GM18907 (cell line): ENCODE data around the gene MXD3.
"Not testable (repeated sequence)": the region's sequence is repeated elsewhere in the genome, so short reads cannot be mapped to it uniquely, and the experiment has no call there.

Experiments
- ATAC-seq: cut with Tn5 transposase; IDR thresholded peaks from one replicate; pipeline ENCODE4 v1.9.1; 2021; ENCODE audit warnings: mild to moderate bottlenecking, moderate library complexity; ENCODE audit not compliant: unreplicated experiment

MXD3 gene

GRCh38 chr5:177344891-177345290, 33.2 kb upstream of the MXD3 start:
- ATAC-seq = no peak

DNA sequence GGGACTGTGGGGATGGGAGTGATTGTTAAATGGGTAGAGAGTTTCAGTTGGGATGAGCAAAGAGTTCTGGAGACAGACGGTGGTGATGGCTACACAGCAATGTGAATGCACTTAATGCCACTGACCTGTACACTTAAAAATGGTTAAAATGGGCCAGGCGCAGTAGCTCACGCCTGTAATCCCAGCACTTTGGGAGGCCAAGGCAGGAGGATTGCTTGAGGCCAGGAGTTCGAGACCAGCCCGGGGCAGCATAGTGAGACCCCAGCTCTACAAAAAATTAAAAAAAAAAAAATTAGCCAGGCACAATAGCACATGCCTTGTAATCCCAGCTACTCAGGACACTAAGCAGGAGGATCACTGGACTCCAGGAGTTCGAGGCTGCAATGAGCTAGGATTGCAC, 32.1 kb upstream of the MXD3 start:
- ATAC-seq = no peak

DNA sequence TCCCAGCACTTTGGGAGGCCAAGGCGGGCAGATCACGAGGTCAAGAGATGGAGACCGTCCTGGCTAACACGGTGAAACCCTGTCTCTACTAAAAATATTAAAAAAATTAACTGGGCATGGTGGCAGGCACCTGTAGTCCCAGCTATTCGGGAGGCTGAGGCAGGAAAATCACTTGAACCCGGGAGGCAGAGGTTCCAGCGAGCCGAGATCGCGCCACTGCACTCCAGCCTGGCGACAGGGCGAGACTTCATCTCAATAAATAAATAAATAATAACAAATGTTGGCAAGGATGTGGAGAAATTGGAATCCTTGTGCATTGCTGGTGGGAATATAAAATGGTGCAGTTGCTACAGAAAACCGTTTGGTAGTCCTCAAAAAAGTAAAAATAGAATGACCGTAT, 31.3 kb upstream of the MXD3 start:
- not testable (repeated sequence) for ATAC-seq

GRCh38 chr5:177339107-177339638, 27.5 kb upstream of the MXD3 start:
- no peak for ATAC-seq

GRCh38 chr5:177338251-177339106, 26.8 kb upstream of the MXD3 start:
- no peak for ATAC-seq

DNA sequence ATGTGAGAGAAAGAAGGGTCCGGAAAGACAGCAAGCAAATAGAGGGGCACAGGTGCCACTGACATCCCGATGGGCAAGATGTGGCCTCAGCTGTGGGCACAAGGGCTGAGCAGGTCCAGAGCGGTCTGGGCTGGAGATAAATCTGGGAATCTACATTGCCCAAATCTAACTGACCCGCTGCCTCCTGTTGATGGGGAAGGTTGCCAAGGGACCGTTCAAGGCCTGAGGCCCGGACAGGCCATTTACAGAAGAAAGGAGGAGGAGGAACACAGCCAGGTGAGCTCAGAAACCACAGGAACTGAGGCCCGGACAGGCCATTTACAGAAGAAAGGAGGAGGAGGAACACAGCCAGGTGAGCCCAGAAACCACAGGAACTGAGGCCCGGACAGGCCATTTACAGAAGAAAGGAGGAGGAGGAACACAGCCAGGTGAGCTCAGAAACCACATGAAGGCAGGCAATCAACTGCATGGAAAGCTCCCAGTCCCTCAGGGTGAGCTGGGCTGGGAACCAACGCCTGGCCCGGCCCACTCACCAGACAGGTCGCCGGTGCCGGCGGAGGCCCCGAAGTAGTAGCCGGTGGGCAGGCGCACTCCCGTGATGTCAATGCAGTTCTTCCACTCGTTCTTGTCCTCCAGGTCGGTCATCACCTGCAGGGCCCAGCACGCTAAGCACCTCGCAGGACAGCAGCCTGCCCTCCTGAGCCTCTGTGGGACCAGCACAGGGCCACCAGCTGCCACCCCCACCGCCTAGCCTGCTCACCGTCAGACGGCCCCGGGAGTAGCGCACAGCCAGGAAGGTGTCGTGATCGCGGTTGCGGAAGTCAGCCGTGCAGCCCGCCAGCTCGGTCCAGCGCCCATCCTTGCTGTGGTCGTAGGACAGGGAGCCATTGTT, 25.2 kb upstream of the MXD3 start:
- ATAC-seq = no peak

DNA sequence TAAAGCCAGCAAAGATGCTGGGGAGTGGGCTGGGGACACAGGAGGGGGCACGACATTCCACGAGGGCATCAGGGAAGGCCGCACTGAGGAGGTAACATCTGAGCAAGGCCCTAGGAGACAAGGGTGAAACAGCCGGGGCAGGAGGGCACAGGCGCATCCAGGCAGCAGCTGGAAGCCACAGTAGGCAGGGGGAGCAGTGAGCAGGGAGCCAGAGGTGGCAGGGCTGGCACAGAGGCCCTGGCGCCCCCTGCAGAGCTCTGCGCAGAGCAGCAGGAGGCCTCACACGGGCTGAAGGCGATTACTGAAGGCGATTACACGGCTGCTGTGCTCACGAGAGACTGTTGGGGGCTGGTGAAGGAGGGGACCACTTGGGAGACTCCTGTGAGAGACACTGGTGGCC, 24.4 kb upstream of the MXD3 start:
- ATAC-seq = no peak

DNA sequence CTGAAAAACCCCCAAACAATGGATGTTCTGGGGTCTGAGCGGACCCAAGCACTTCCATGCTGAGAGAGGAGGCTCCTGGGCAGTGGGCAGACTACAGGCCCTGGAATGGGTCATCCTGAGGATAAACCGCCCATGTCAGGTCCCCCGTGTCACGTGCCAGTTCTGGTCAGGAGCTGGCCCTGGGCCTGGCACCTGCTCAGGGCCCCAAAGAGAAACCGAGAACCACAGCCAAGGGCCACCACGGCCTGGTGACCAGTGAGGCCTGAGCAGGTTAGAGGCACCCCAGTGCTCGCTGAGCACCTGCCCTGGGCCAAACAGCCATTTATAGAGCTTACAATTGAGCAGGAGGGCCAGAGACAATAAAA, 24.0 kb upstream of the MXD3 start:
- ATAC-seq = no peak

DNA sequence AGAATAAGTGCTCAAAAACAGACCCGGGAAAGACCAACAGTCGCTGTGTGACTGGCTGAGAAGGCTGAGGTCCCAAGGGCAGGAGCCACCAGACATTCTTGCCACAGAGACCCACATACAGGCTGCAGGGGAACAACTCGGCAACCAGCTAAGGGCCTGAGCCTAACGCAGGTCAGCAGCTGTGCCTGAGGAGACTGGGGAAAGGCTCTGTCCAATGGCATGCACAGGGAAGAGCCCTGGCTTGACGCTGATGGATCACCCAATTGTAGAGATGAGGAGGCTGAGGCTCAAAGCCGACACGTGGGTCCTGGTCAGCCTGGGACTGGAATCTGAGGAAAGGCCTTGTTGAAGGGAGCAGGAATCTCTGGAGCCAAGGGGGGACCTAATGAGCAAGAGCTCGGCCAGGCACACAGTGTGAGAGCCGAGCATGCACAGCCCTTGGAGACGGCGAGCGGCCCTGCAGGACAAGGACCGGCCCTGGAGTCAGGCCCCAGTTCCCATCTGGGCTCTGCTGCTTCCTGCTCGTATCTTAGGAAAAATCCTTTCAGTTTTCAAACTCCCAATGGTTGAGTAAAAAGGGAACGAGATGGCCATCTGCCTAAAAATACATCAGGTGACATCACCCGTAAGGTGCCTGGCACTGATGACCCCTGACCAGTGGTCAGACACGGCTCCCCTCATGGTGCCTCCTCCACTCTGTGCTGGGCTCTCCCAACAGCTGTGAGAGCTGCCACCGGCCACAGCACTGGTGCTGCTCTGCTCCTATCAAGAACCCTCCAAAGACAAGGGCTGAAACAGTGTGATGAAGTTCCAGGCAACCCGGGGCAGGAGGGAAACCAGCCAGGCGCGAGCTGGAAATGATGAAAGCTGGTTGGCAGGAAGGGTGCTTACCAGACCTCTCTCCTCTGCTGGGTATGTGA, 23.3 kb upstream of the MXD3 start:
- ATAC-seq = no peak

DNA sequence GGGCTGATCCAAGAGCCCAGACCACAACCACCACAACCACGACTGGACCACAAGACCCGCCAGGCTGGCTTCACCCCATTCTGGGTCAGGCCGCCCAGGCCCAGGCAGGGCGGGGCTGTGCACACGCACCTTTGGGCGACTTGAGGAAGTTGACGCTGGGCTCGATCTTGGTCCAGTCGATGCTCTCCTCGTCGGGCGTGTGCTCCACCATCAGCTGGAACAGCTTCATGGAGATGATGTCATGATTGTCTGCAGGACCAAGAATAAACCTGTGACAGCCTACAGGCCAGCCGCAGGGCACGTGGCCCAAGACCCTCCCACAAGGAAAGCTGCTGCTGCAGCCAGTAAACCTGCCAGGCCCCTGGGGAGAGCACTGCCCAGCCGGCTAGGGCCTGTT, 22.5 kb upstream of the MXD3 start:
- ATAC-seq = no peak

GRCh38 chr5:177333420-177334154, 21.9 kb upstream of the MXD3 start:
- ATAC-seq = no peak

- no peak for ATAC-seq
Measured at GRCh38 chr5:177332896-177333260, 21.2 kb upstream of the MXD3 start.

- no peak for ATAC-seq
Measured at GRCh38 chr5:177332031-177332895, 20.6 kb upstream of the MXD3 start.

DNA sequence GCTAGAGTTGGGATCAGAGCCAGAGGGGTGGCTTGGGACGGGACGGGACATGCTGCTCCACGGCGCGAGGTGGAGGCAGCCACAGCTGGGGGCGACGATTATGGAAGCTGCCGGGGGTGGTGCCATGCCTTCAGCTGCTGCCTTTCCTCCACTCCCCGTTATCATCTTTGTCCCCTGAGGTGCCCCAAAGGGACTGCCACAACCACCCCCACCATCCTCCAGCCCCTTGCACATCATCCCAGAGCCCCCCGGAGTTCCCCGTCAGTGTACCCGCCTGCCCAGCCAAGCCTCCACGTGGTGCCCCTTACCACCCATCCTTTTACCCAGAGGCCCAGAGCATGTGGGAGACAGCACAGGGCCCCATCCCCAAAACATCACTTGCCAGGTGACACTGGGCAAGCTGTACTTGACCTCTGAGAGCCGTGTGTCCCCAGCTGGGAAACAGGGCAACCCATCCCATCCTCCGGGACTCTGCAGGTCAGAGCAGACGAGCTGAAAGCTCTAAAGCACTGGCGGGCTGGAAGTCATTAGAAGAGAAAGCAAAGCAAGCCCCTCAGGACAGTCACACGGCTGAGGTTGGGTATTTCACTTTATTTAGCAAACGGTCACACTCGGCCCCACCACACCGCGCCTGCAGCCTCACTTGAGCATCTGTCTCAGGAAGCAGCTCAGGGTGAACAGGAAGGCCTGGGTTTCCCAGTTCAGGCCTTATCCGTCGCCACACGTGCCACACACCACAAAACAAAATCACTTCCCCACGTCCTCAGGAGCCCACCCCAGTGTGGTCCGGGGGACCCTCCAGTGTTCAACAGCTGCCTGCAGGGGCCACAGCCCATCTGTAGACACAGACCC, 19.5 kb upstream of the MXD3 start:
- no peak for ATAC-seq

- ATAC-seq = no peak
Measured at GRCh38 chr5:177329883-177330282, 18.2 kb upstream of the MXD3 start.

DNA sequence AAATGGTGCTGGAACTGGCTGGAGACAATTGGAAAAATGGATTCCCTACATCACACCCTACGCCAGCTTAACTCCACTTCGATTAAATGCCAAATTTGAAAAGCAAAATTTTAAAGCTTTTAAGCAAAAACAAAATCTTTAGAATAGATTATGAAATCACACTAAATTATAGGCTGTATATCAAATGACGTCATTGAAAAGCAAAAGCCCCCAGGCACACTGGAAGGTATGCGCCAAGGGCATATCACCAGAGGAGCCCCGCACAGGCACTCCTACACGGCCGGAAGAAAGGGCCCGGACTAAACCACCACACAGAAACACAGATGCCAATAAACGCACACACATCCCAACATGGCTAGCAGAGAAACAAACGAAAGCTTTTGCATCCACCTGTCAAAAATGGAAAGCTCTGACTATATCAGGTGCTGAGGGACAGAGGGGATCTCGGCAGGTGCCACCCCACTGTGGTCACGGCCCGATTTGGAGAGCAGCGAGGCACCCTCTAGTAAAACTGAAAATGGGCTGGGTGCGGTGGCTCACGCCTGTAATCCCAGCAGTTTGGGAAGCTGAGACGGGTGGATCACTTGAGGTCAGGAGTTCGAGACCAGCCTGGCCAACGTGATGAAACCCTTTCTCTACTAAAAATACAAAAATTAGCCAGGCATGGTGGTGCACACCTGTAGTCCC, 17.0 kb upstream of the MXD3 start:
- no peak for ATAC-seq
